A549 (cell line): Measurements from ENCODE around the gene H6PD. TPM values are rescaled to one million over a fixed set of nuclear protein-coding genes. Genes with fewer than 3 reads are reported as not detected.

Source experiments
- ATAC-seq, 2 experiments: fragments of 200-7000 bp in 1 of 2; fragments of >200 bp in 1 of 2; cut with Nextera tagmentation in 1 of 2; cut with Tn5 transposase in 1 of 2; 3 replicates each; pipeline versions ENCODE4 v1.8.0 to v1.9.1; 2018 to 2020; ENCODE audit warnings: mild to moderate bottlenecking in 1 of 2, moderate library complexity in 1 of 2
- CTCF ChIA-PET: fragments of 300-600 bp; sonication (Branson Sonifier 250); formaldehyde crosslinking; extraction: SDS; loops from one replicate; lab custom pipeline; 2021; ENCODE audit warnings: antibody characterized with exemption, inconsistent platforms; lab: Yijun Ruan, JAX
- POLR2A ChIA-PET: fragments of 350-600 bp; formaldehyde crosslinking; extraction: SDS; loops from one replicate; lab custom pipeline; 2021; ENCODE audit warnings: antibody characterized with exemption, inconsistent platforms; lab: Yijun Ruan, JAX
- DNase-seq, 2 experiments: peaks; one replicate each; pipeline versions ENCODE4 v3.0.0 to v3.0.0-alpha.2; 2011 to 2016; ENCODE audit warnings: low read depth in 1 of 2, low spot score in 1 of 2
- FAIRE-seq: peaks from 2 replicates; lab custom pipeline; 2011; peaks lifted over from hg19 to GRCh38; lab: Jason Lieb, UNC
- H3K27ac ChIP-seq, 2 experiments: fragments of >200 bp; sonication (Bioruptor Twin); formaldehyde crosslinking; 3 replicates each; pipeline ENCODE4 v1.5.1; 2016 to 2017
- H3K4me1 ChIP-seq: fragments of >200 bp; sonication (Bioruptor Twin); formaldehyde crosslinking; 3 replicates; pipeline ENCODE4 v1.6.1; 2016
- H3K4me2 ChIP-seq: fragments of >200 bp; sonication (Bioruptor Twin); formaldehyde crosslinking; 3 replicates; pipeline ENCODE4 v1.6.1; 2016
- H3K4me3 ChIP-seq: fragments of >200 bp; sonication (Bioruptor Twin); formaldehyde crosslinking; 3 replicates; pipeline ENCODE4 v1.5.1; 2016
- H3K9me3 ChIP-seq: fragments of >200 bp; sonication (Bioruptor Twin); formaldehyde crosslinking; 3 replicates; pipeline ENCODE4 v1.6.1; 2016
- CEBPB ChIP-seq, 2 experiments: fragments of >200 bp in 1 of 2; sonication (Bioruptor Twin) in 1 of 2; formaldehyde crosslinking in 1 of 2; IDR thresholded peaks; 2 replicates each; pipeline ENCODE4 v1.6.1; 2012 to 2016
- CHD4 ChIP-seq: fragments of 200-600 bp; sonication (generic); IDR thresholded peaks from 2 replicates; pipeline ENCODE4 v1.6.1; 2016; ENCODE audit warnings: antibody characterized with exemption, mild to moderate bottlenecking, borderline replicate concordance
- E2F6 ChIP-seq: IDR thresholded peaks from 2 replicates; pipeline ENCODE4 v1.6.1; 2012; ENCODE audit warnings: low read depth, borderline replicate concordance
- ESRRA ChIP-seq: fragments of 150-350 bp; IDR thresholded peaks from 2 replicates; pipeline ENCODE4 v1.6.1; 2014; ENCODE audit warnings: mild to moderate bottlenecking, low read length, borderline replicate concordance
- HOXB13 ChIP-seq: fragments of 250-450 bp; sonication (Bioruptor Pico); IDR thresholded peaks from 2 replicates; pipeline ENCODE4 v1.5.0; 2020; ENCODE audit warnings: low read depth, mild to moderate bottlenecking, moderate library complexity
- JUNB ChIP-seq: fragments of >200 bp; sonication (Bioruptor Twin); formaldehyde crosslinking; IDR thresholded peaks from 2 replicates; pipeline ENCODE4 v1.6.1; 2016
- MAZ ChIP-seq: fragments of 150-350 bp; IDR thresholded peaks from 2 replicates; pipeline ENCODE4 v1.6.1; 2014; ENCODE audit warnings: antibody characterized with exemption, low read depth, low read length, borderline replicate concordance
- NPAS2 ChIP-seq: fragments of 250-450 bp; sonication (Bioruptor Pico); IDR thresholded peaks from 2 replicates; pipeline ENCODE4 v1.8.0; 2022; ENCODE audit warnings: mild to moderate bottlenecking, moderate library complexity, borderline replicate concordance
- SMC3 ChIP-seq: fragments of >200 bp; sonication (Bioruptor Twin); formaldehyde crosslinking; IDR thresholded peaks from 3 replicates; pipeline ENCODE4 v1.6.1; 2018; ENCODE audit warnings: inconsistent platforms
- ZNF302 ChIP-seq: fragments of 250-450 bp; sonication (Bioruptor Pico); IDR thresholded peaks from 2 replicates; pipeline ENCODE4 v1.9.0; 2021; ENCODE audit warnings: inconsistent platforms, mild to moderate bottlenecking, moderate library complexity
- ZSCAN20 ChIP-seq: fragments of 250-450 bp; sonication (Bioruptor Pico); IDR thresholded peaks from 2 replicates; pipeline ENCODE4 v1.8.0; 2022; ENCODE audit warnings: mild to moderate bottlenecking, moderate library complexity
- WGBS: methylation state at CpG from one replicate; pipeline ENCODE4 v1.1.6; 2017; ENCODE audit errors: missing lambda C conversion rate; 5-methylcytosine and 5-hydroxymethylcytosine counted together
- polyA plus RNA-seq, 4 experiments: library from polyadenylated mRNA; depleted of rRNA in 3 of 4; stranded (reverse); fragments of >200 nt; fragmentation: RNase III in 1 of 4; extraction: RNeasy Plus Mini Kit Qiagen cat#74134 plus additional on column Dnase treatment in 1 of 4; gene quantifications; 2 replicates in 3 of 4; 3 replicates in 1 of 4; pipeline ENCODE4 v1.2.3, GENCODE V29; 2011 to 2017
- TF ChIP-seq, protein P1 (sequence below): fragments of 250-450 bp; sonication (Bioruptor Pico); IDR thresholded peaks from 2 replicates; pipeline ENCODE4 v1.5.0; 2020; ENCODE audit warnings: low read depth, mild to moderate bottlenecking, moderate library complexity
- TF ChIP-seq, protein P2 (sequence below): fragments of 150-350 bp; IDR thresholded peaks from 2 replicates; pipeline ENCODE4 v1.6.1; 2014; ENCODE audit warnings: low read depth, mild to moderate bottlenecking, low read length
- TF ChIP-seq, protein P3 (sequence below): fragments of >200 bp; sonication (Bioruptor Twin); formaldehyde crosslinking; IDR thresholded peaks from 3 replicates; pipeline ENCODE4 v1.5.1; 2016

Gene H6PD
- polyA plus RNA-seq, 2 of the 4 experiments (the other 2 are of a cell fraction): 6.0 to 7.9 TPM

GRCh38 chr1:9245230-9245619, 10.7 kb downstream of the H6PD start:
- no peak overlapping the region for H3K27ac ChIP-seq
- TF ChIP-seq ESRRA (no peak), NPAS2 (CRISPR knock-in tag) (no peak), SMC3 (no peak)
- TF ChIP-seq, all 56 proteins: peak for 0
- FAIRE-seq: no peak
- H3K4me1 ChIP-seq: no peaks in the 10 kb centered on the region
- no peaks in the 10 kb centered on the region for H3K9me3 ChIP-seq
- 98% methylated on average over 13 of the region's 15 CpGs for WGBS
- no peak for DNase-seq
- no peak for ATAC-seq
- no peak overlapping the region for H3K4me2 ChIP-seq
- ChIA-PET POLR2A (no interaction called here), CTCF (interaction anchor here (0.6 to 1.1 kb wide), 5 partner anchors 11 to 1714 kb away, joined by 3 to 4 read pairs (median 3); partner anchors contain the start of gene H6PD)
- H3K4me3 ChIP-seq: no peak overlapping the region

DNA sequence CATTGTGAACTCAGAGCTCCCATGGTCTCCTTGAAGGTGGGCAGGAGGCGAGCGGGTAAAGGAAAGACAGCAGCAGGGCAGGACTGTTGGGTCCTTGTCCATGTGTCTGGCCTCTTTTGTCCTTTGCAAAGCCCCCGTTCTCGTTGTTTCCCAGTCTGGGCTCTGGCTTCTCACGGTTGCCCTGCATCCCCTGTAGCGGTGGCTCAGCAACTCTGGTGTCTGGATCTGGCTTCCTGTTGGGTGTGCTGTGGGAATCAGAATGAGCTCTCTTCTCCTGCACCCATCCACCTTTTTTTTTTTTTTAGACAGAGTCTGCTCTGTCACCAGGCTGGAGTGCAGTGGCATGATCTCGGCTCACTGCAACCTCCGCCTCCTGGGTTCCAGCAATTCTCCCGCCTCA, 11.1 kb downstream of the H6PD start:
- Histone ChIP-seq H3K4me1 (no peaks in the 10 kb centered on the region), H3K27ac (no peak overlapping the region), H3K9me3 (no peaks in the 10 kb centered on the region), H3K4me2 (no peak overlapping the region)
- ChIA-PET POLR2A (no interaction called here), CTCF (interaction anchor here (0.6 to 1.1 kb wide), 4 partner anchors 13 to 1714 kb away, joined by 3 to 4 read pairs (median 4); no protein-coding TSS in a partner anchor)
- WGBS: 95% methylated on average over 9 of the region's 9 CpGs
- ATAC-seq: no peak
- TF ChIP-seq, protein P1, sequence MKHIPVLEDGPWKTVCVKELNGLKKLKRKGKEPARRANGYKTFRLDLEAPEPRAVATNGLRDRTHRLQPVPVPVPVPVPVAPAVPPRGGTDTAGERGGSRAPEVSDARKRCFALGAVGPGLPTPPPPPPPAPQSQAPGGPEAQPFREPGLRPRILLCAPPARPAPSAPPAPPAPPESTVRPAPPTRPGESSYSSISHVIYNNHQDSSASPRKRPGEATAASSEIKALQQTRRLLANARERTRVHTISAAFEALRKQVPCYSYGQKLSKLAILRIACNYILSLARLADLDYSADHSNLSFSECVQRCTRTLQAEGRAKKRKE: no peak
- TF ChIP-seq CEBPB (IDR thresholded peaks at IDR 0.05) (no peak), ZNF302 (CRISPR knock-in tag) (no peak), E2F6 (no peak), JUNB (no peak), ZSCAN20 (CRISPR knock-in tag) (no peak)
- TF ChIP-seq, protein P2, sequence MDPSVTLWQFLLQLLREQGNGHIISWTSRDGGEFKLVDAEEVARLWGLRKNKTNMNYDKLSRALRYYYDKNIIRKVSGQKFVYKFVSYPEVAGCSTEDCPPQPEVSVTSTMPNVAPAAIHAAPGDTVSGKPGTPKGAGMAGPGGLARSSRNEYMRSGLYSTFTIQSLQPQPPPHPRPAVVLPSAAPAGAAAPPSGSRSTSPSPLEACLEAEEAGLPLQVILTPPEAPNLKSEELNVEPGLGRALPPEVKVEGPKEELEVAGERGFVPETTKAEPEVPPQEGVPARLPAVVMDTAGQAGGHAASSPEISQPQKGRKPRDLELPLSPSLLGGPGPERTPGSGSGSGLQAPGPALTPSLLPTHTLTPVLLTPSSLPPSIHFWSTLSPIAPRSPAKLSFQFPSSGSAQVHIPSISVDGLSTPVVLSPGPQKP: no peak
- TF ChIP-seq, protein P3, sequence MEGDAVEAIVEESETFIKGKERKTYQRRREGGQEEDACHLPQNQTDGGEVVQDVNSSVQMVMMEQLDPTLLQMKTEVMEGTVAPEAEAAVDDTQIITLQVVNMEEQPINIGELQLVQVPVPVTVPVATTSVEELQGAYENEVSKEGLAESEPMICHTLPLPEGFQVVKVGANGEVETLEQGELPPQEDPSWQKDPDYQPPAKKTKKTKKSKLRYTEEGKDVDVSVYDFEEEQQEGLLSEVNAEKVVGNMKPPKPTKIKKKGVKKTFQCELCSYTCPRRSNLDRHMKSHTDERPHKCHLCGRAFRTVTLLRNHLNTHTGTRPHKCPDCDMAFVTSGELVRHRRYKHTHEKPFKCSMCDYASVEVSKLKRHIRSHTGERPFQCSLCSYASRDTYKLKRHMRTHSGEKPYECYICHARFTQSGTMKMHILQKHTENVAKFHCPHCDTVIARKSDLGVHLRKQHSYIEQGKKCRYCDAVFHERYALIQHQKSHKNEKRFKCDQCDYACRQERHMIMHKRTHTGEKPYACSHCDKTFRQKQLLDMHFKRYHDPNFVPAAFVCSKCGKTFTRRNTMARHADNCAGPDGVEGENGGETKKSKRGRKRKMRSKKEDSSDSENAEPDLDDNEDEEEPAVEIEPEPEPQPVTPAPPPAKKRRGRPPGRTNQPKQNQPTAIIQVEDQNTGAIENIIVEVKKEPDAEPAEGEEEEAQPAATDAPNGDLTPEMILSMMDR: no peak
- TF ChIP-seq, all 56 proteins: peak for 0
- no peak for DNase-seq
- no peak for FAIRE-seq
- no peak overlapping the region for H3K4me3 ChIP-seq

- POLR2A ChIA-PET: no interaction called here
- Histone ChIP-seq H3K27ac (no peak overlapping the region), H3K4me3 (no peak overlapping the region)
- FAIRE-seq (no peak), DNase-seq (no peak)
- 90% methylated on average over 5 of the region's 5 CpGs for WGBS
- no peak for TF ChIP-seq MAZ
- no peak for TF ChIP-seq CHD4
- TF ChIP-seq NPAS2 (CRISPR knock-in tag): no peak
- TF ChIP-seq HOXB13 (CRISPR knock-in tag): no peak
- no peak for TF ChIP-seq ZSCAN20 (CRISPR knock-in tag)
- TF ChIP-seq, all 56 proteins: peak for 0
- CTCF ChIA-PET: no interaction called here
- Histone ChIP-seq H3K9me3 (no peaks in the 10 kb centered on the region), H3K4me2 (no peak overlapping the region), H3K4me1 (no peaks in the 10 kb centered on the region)
- ATAC-seq: no peak
Observed at GRCh38 chr1:9246215-9246614, 11.6 kb downstream of the H6PD start.
